ENCODE data around the gene DSC1.

DSC1 gene

DNA sequence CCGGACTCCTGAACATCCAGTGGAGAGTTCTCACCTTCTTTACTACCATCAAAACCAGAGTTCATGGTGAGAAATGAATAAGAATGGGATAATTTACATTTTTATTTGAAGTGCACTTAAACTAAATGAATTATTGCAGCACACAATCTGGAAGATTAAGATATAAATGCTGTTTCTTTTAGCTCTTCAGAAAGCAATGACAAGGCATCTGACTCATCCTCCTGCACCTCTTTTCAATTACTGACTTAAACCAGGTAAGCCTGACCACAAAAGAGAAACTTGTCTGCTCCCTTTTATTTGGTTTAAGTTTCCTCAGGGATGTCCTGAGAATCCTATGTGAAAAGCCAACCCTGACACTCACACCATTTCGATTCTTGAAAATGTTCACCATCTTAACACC lies 59.7 kb downstream of the DSC1 start:
- DNase-seq, result no peak

DNA sequence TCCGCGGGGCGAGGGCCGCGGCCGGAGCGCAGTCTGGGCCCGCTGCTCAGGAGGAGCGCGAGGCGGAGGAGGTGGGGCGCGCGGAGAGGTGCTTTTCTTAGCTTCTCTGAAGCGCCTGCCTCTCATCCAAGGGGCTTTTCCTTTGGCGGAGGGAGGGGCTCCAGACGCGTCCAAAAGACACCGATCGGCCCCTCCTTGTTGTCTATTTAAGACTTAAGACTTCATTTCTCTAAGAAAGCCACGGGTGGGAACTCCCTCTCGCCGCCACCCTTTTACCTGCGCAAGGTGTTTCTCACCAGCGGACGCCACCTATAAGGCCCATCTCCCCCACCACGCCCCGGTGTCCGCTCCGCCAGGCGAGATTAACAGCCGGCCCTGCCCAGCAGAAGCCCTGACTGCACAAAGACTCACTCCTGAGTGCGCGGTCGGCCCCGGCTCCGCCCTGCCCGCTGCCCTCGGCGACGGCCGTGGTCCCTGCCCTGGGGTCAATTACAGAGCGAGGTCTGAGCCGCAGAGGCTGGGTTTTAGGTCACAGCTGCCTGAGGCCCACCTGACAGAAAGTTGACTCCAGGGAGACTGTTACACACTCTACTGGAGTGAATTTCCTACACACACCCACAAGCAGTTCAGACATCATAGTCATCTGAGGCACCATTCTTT lies 60.5 kb downstream of the DSC1 start, which contains the start of gene DSC2:
Gene DSC2 (minus strand): TSS at position 397 of the 660 bp plus-strand sequence. CDS start 450 bp downstream, outside the sequence.
- DNase-seq, result no peak

DNA sequence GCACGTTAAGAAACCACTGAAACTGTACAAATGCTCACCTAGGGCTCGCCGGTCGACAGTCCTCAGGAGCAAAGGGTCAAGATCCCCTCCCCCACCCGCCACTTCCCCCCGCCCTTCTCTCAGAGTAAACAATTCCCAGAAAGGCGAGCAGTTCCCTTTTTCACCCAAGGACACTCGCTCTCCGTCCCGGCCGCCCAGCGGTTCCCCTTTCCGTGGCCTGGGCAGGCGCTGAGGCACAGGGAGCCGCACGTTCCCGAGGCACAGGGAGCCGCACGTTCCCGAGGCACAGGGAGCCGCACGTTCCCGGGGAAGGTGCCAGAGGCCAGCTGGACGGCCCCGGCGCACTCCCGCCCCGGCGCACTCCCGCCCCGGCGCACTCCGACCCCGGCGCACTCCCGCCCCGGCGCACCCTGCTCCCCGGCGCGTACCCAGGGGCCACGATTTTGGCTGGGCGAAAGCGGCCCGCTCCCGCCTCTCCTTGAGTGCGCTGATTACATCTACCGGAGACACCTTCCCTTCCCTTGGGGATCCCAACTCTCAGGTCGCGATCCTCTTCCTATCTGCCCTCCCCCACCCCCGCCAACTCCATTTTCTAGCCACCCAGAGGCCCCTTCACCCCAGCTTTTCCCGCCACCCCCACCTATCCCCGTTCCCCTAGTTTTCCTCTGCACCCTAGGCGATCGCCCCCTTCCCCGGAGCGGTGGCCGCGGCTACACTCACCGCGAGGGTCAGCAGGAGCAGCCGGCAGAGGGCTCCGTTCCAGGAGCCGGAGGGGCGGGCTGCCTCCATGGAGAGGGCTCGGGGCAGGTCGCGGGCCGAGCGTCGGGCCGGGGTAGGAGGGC lies 61.3 kb downstream of the DSC1 start:
- DNase-seq, result no peak

GRCh38 chr18:31100436-31101182 lies 62.0 kb downstream of the DSC1 start:
- no peak for DNase-seq

DNA sequence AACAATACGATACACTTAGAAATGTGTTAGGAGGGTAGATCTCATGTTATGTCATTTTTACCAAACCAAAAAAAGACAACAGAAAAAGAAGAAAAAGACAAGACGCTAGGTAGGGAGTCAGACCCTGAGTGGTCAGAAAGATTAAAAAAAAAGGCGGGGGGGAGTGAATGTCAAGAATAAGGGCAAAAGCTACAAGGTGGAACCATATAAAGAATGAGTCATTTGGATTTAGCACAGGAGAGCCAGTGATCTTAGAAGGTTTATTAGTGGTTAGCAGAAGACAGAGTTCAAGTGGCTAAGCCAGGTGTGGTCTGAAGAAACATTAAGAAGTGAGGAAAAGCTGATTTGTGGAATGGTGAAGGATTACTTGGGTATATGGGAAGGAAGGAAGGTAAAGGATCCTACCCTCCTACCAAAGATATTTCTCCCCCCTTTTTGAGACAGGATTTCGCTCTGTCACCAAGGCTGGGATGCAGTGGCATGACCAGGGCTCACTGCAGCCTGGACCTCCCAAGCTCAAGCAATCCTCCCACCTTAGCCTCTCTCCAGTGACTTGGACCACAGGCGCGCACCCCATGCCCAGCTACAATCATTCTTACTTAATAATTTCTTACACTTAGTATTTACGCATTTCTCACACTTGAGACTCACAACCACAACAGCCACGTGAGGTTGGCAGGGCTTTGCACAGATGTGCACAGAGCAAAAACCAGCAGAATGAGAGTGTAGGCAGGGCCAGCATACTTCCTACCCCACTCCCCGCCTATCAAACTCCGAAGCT lies 63.0 kb downstream of the DSC1 start:
- no peak for DNase-seq

DNA sequence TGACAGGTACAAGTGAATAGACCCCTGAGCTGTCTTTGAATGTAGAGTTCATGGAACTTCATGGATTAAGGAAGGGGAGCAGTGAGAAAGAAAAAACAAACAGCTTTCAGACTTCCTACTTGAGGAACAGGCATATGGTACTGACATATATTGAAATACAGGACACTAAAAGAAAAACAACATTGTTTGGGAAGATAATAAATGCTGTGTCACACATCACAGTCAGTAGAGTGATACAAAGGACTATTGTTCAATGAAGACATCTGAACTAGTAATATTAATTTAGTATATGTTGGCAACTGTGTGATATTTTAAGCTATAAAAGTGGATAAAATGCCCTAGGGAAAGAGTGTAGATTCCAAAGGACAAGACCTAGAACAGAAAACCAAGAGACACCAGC lies 63.8 kb downstream of the DSC1 start:
- DNase-seq, result no peak

- DNase-seq, result no peak
Observed at GRCh38 chr18:31097666-31098065, 65.0 kb downstream of the DSC1 start.

GRCh38 chr18:31093880-31094279 lies 68.8 kb downstream of the DSC1 start:
- DNase-seq, result no peak

DNA sequence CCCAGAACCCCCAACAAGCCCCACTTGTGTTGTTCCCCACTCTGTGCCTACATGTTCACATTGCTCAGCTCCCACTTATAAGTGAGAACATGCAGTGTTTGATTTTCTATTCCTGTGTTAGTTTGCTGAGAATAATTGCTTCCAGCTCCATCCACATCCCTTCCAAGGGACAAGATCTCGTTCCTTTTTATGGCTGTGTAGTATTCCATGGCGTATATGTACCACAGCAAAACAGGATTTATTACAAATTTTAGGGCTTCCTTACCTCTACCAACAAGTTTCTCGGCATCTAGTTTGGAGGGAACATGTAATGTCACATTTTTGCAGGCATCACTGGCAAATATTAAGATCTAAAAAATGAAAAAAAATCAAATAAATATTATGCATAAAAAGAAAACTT lies 69.4 kb downstream of the DSC1 start:
- DNase-seq, result no peak

GRCh38 chr18:31091350-31091749 lies 71.3 kb downstream of the DSC1 start:
- no peak for DNase-seq

GRCh38 chr18:31088532-31088931 lies 74.1 kb downstream of the DSC1 start:
- no peak for DNase-seq

DNA sequence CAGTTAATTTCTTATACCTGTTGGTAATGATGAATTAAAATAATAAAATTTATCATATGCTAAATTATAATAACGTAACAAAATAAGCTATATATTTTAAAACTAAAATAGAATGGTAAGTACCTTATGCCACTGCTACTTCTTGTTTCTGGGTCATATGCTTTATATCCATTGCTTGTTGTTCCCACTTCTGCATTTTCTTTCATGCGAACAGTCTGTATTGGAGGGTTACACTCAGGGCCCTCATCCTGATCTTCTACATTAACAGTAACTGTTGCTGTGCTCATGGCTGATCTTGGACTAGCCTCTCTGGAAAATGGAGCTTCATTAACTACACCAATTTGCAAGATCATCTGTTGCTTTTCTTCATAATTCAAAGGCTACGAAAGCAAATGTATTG lies 82.7 kb downstream of the DSC1 start:
- DNase-seq, result no peak

Data from stimulated activated CD4-positive, alpha-beta T cell treated with anti-CD3 and anti-CD28 coated beads, Interleukin-4, amount 100 ng/mL, for 4 hours (primary cell).